CD4-positive, alpha-beta T cell treated with Interleukin-21 for 1 hour (primary cell): ENCODE data around the gene MAP3K14.
A peak's percentile ranks its signal among the peaks of the same experiment; 100 is the strongest.
"Not testable (repeated sequence)": the region's sequence is repeated elsewhere in the genome, so short reads cannot be mapped to it uniquely, and the experiment has no call there.

Source experiments
- DNase-seq: peaks from one replicate; pipeline ENCODE4 v3.0.0-alpha.2; 2020

Gene MAP3K14

GRCh38 chr17:45316434-45317110, at the start of gene MAP3K14:
MAP3K14 (minus strand) TSS chr17:45317020; CDS start chr17:45290745, 26,275 bp downstream.
- peak; percentile 69 for DNase-seq

- DNase-seq = no peak
These were observed 49.2 kb upstream of the MAP3K14 start for GRCh38 chr17:45366049-45366448.

- DNase-seq = no peak
These were observed 47.9 kb upstream of the MAP3K14 start for GRCh38 chr17:45364531-45365390.

GRCh38 chr17:45363498-45363897, 46.7 kb upstream of the MAP3K14 start:
- DNase-seq = no peak

- no peak for DNase-seq
These were observed 45.2 kb upstream of the MAP3K14 start for GRCh38 chr17:45361976-45362375.

- DNase-seq = no peak
These were observed 44.6 kb upstream of the MAP3K14 start for GRCh38 chr17:45361451-45361850.

GRCh38 chr17:45357364-45357997, 40.7 kb upstream of the MAP3K14 start:
- no peak for DNase-seq

- DNase-seq = no peak
These were observed 38.3 kb upstream of the MAP3K14 start for GRCh38 chr17:45355087-45355486.

- DNase-seq = peak; percentile 16
These were observed 36.2 kb upstream of the MAP3K14 start for GRCh38 chr17:45353043-45353442.

GRCh38 chr17:45351831-45352230, 35.0 kb upstream of the MAP3K14 start:
- no peak for DNase-seq

GRCh38 chr17:45347444-45347843, 30.6 kb upstream of the MAP3K14 start:
- DNase-seq = no peak

GRCh38 chr17:45346216-45347015, 29.6 kb upstream of the MAP3K14 start:
- DNase-seq = no peak

- no peak for DNase-seq
These were observed 28.9 kb upstream of the MAP3K14 start for GRCh38 chr17:45345554-45346215.

GRCh38 chr17:45345246-45345553, 28.4 kb upstream of the MAP3K14 start:
- DNase-seq = no peak

- not testable (repeated sequence) for DNase-seq
These were observed 27.3 kb upstream of the MAP3K14 start for GRCh38 chr17:45343967-45344664.

GRCh38 chr17:45342871-45343526, 26.2 kb upstream of the MAP3K14 start:
- DNase-seq = no peak

GRCh38 chr17:45342306-45342705, 25.5 kb upstream of the MAP3K14 start:
- no peak for DNase-seq

- DNase-seq = no peak
These were observed 24.8 kb upstream of the MAP3K14 start for GRCh38 chr17:45341533-45342158.

GRCh38 chr17:45339646-45340605, 23.1 kb upstream of the MAP3K14 start:
- DNase-seq = no peak
